Adipocyte (in vitro differentiated cells): ENCODE measurements around the gene TBCA.
A peak's percentile ranks its signal among the peaks of the same experiment; 100 is the strongest.

Experiments used
- DNase-seq: peaks from one replicate; pipeline ENCODE4 v3.0.0-alpha.2; 2015; ENCODE audit warnings: low read depth
- H3K27me3 ChIP-seq: replicated peaks from 2 replicates; pipeline ENCODE4 v1.7.0; 2013; ENCODE audit warnings: mild to moderate bottlenecking, low read length, moderate library complexity; ENCODE audit not compliant: control insufficient read depth, insufficient read depth
- H3K36me3 ChIP-seq: 2 replicates; pipeline ENCODE4 v1.7.0; 2013; ENCODE audit warnings: low read length, mild to moderate bottlenecking, moderate library complexity; ENCODE audit not compliant: control insufficient read depth, insufficient read depth, severe bottlenecking
- H3K4me1 ChIP-seq: 2 replicates; pipeline ENCODE4 v1.7.0; 2013; ENCODE audit warnings: mild to moderate bottlenecking, low read length, moderate library complexity; ENCODE audit not compliant: control insufficient read depth, insufficient read depth
- H3K4me3 ChIP-seq: 2 replicates; pipeline ENCODE4 v1.7.0; 2013; ENCODE audit warnings: mild to moderate bottlenecking, low read length, moderate library complexity
- H3K9ac ChIP-seq: 2 replicates; pipeline ENCODE4 v1.7.0; 2013; ENCODE audit warnings: mild to moderate bottlenecking, low read length, moderate library complexity
- H3K9me3 ChIP-seq: 2 replicates; pipeline ENCODE4 v1.7.0; 2013; ENCODE audit warnings: mild to moderate bottlenecking, low read length, moderate library complexity; ENCODE audit not compliant: control insufficient read depth

The TBCA gene

DNA sequence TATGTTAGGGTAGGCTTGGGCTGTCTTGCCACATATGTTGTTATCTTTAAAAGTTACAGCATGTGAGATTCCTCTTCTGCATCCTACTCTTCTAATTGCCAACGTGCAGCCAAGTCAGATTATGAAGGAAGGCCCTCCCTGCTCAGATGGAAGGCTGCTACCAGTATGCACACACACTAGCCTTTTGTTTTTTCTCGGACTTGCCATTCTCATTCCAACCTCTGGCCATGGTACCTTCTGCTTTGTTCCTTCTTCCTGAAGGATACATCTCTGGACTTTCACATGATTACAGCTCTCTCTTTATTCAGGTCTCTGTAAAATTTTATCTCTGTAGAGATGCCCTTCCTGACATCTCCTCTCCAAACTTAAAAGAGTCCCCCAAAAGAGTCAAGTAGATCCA lies 124.8 kb downstream of the TBCA start:
- Histone ChIP-seq H3K4me1 (no peaks in the 10 kb centered on the region), H3K27me3 (peaks cover 58% of the 10 kb centered on the region), H3K4me3 (no peak overlapping the region), H3K9me3 (peaks cover 2% of the 10 kb centered on the region), H3K9ac (no peak overlapping the region), H3K36me3 (no peaks in the 10 kb centered on the region)
- DNase-seq = no peak

DNA sequence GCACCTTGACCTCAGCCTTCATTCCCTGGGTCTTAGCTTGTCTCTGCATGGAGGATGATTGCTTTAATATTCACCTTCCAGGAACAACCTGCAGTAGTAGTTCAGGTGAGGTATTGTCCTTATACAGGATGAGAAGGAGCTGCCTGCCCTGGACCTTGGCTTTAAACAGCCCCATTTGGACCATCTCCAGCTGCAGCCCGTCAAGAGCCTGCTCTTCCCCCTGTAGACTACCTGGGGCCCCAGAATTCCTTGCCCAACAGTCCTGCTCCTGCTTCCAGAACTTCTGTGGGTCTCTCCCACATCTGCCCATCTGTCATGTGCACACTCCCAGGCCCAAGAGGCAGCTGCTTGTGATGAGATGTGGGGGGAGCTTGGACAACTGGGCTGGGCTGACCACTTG lies 125.5 kb downstream of the TBCA start:
- Histone ChIP-seq H3K36me3 (no peaks in the 10 kb centered on the region), H3K4me1 (no peaks in the 10 kb centered on the region), H3K4me3 (no peak overlapping the region), H3K9me3 (peaks cover 2% of the 10 kb centered on the region), H3K27me3 (peaks cover 65% of the 10 kb centered on the region), H3K9ac (no peak overlapping the region)
- DNase-seq = no peak

- Histone ChIP-seq H3K4me3 (no peak overlapping the region), H3K36me3 (no peaks in the 10 kb centered on the region), H3K27me3 (peaks cover 68% of the 10 kb centered on the region)
These were observed 126.4 kb downstream of the TBCA start for GRCh38 chr5:77649776-77650175.

GRCh38 chr5:77645995-77646639 lies 130.0 kb downstream of the TBCA start:
- H3K27me3 ChIP-seq = peaks cover 92% of the 10 kb centered on the region
- H3K9ac ChIP-seq = no peak overlapping the region
- H3K36me3 ChIP-seq = no peaks in the 10 kb centered on the region
- DNase-seq = no peak
- H3K4me1 ChIP-seq = no peaks in the 10 kb centered on the region
- no peak overlapping the region for H3K4me3 ChIP-seq
- H3K9me3 ChIP-seq = no peaks in the 10 kb centered on the region

More at GRCh38 chr5:77649776-77650175, 126.4 kb downstream of the TBCA start:
- Histone ChIP-seq H3K9ac (no peak overlapping the region), H3K9me3 (no peaks in the 10 kb centered on the region), H3K4me1 (no peaks in the 10 kb centered on the region)
- DNase-seq = no peak

DNA sequence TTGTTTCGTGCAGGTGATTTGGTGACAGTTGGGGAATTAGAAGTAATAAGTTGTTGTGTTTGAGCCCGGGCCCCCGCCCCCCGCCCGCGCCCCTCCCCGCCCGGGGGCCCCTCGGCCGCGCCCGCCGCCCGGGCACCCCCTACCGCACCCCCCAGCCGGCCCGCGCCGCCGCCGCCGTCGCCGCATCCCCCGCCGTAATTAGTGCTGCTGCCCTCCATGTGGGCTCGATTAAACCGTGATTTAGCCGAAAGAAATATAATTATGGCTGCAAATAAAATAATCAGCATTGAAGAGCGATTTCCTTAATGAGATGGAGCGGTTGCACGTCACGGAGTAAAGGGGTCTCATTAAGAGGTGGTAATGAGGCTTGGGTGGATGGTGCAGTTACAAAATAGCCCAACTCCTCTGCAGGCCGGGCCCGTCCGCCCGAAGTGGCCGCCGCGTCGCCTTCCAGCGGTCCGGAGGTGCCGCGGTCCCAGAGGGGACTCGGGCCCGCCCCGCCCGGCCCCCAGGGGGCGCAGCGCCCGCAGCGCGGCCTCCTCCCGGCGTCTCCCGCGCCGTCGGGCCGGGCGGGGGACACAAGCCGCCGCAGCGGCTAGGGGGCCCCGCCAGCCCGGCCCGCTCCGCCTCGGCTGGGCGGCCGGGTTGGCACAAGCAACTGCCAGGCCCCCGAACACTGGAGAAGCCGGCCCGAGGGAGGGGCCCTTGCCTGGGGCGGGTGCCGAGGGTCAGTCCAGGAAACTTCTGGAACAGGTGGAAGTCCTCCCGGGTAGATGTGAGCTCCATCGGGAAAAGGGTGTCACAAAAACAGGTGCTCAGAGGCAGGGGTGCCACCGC lies 130.8 kb downstream of the TBCA start:
- no peak overlapping the region for H3K9ac ChIP-seq
- H3K36me3 ChIP-seq = no peaks in the 10 kb centered on the region
- H3K4me3 ChIP-seq = peak overlapping the region; percentile 64
- no peaks in the 10 kb centered on the region for H3K4me1 ChIP-seq
- H3K9me3 ChIP-seq = no peaks in the 10 kb centered on the region
- peaks cover 92% of the 10 kb centered on the region for H3K27me3 ChIP-seq
- DNase-seq = peak; percentile 44

GRCh38 chr5:77644371-77645157 lies 131.6 kb downstream of the TBCA start:
- H3K27me3 ChIP-seq = peaks cover 92% of the 10 kb centered on the region
- no peak for DNase-seq
- H3K9me3 ChIP-seq = no peaks in the 10 kb centered on the region
- no peak overlapping the region for H3K4me3 ChIP-seq
- H3K36me3 ChIP-seq = no peaks in the 10 kb centered on the region
- H3K9ac ChIP-seq = no peak overlapping the region
- no peaks in the 10 kb centered on the region for H3K4me1 ChIP-seq

GRCh38 chr5:77643654-77644370 lies 132.3 kb downstream of the TBCA start:
- no peaks in the 10 kb centered on the region for H3K4me1 ChIP-seq

GRCh38 chr5:77642738-77643653 lies 133.1 kb downstream of the TBCA start:
- no peak for DNase-seq

More at GRCh38 chr5:77643654-77644370, 132.3 kb downstream of the TBCA start:
- Histone ChIP-seq H3K9me3 (no peaks in the 10 kb centered on the region), H3K36me3 (no peaks in the 10 kb centered on the region), H3K9ac (no peak overlapping the region), H3K4me3 (no peak overlapping the region), H3K27me3 (peaks cover 92% of the 10 kb centered on the region)
- DNase-seq = no peak

DNA sequence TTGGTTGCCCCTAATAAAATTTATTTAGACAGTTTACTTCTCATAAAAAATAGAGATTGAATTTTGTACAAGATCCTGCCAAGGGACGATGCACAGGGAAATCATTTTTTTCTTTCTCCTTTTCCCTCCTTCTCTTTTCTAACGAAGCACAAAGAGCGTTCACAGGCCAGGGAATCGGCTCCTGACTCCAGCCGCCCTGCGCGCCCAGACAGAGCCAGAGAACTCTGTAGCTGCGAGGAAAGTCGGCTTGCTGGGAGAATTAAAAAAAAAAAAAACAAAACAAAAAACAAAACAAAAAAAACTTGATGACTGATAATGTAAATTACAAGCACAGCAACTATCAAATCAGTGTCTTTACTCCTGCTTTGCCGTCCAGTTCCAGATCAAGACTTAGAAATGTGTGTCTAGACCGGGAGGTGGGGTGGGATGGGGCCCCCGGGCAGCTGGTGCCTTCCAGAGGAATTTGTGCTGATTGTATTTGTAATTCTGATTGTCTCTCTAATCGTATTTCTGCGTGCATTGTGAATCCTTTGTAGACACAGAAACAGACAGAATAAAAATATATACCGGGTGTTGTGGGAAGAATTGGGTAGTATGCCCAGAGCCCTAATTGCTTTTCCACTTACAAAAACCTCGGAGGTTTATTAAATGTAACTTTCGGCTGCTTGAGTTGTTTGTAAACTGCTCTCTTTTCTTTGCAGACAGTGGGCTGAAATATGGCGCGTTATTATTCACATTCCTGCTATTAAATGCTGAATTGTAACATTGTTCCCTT lies 134.0 kb downstream of the TBCA start:
- Histone ChIP-seq H3K4me3 (no peak overlapping the region), H3K4me1 (no peaks in the 10 kb centered on the region), H3K27me3 (peaks cover 92% of the 10 kb centered on the region), H3K9me3 (no peaks in the 10 kb centered on the region), H3K36me3 (no peaks in the 10 kb centered on the region), H3K9ac (no peak overlapping the region)
- no peak for DNase-seq

More at GRCh38 chr5:77642738-77643653, 133.1 kb downstream of the TBCA start:
- Histone ChIP-seq H3K4me1 (no peaks in the 10 kb centered on the region), H3K9ac (no peak overlapping the region), H3K36me3 (no peaks in the 10 kb centered on the region), H3K4me3 (no peak overlapping the region), H3K27me3 (peaks cover 92% of the 10 kb centered on the region), H3K9me3 (no peaks in the 10 kb centered on the region)
